ENCODE measurements around the gene ITPKC. TPM values are rescaled to one million over a fixed set of nuclear protein-coding genes. Genes with fewer than 3 reads are reported as not detected.

ITPKC gene
- total RNA-seq, 1 experiment from 2014 or later = 25.3 TPM

Other genes starting within 250 kb of the ITPKC start
- 117 TPM in 2 replicates for gene SHKBP1, start 140.2 kb upstream of the ITPKC start, total RNA-seq (2022)
- gene LTBP4, start 115.7 kb upstream of the ITPKC start, total RNA-seq (2022) = 14.1 and 20.3 TPM in 2 replicates
- 21.4 and 25.3 TPM in 2 replicates for gene NUMBL, start 26.5 kb upstream of the ITPKC start, total RNA-seq (2022)
- 55.9 and 62.7 TPM in 2 replicates for gene COQ8B, start 226 bp upstream of the ITPKC start, total RNA-seq (2022)
- gene ACTMAP, start 33.4 kb downstream of the ITPKC start, total RNA-seq (2022) = 17.8 and 20.2 TPM in 2 replicates
- 95.4 and 102 TPM in 2 replicates for gene SNRPA, start 34.1 kb downstream of the ITPKC start, total RNA-seq (2022)
- gene MIA, start 58.4 kb downstream of the ITPKC start, total RNA-seq (2022) = 30.2 and 49.3 TPM in 2 replicates
- gene RAB4B, start 61.1 kb downstream of the ITPKC start, total RNA-seq (2022) = 21.0 and 22.7 TPM in 2 replicates
- gene EGLN2, start 82.1 kb downstream of the ITPKC start, total RNA-seq (2022) = 95.4 and 109 TPM in 2 replicates
- gene CYP2A6, start 133.3 kb downstream of the ITPKC start, total RNA-seq (2022) = not detected in 2 replicates
- not detected in 2 replicates for gene CYP2A7, start 165.1 kb downstream of the ITPKC start, total RNA-seq (2022)